ENCODE results near the gene SPACA7. TPM values are rescaled to one million over a fixed set of nuclear protein-coding genes. Genes with fewer than 3 reads are reported as not detected.

The SPACA7 gene
- total RNA-seq, 1 experiment from 2014 or later, result not detected

- TF ChIP-seq, protein P1, sequence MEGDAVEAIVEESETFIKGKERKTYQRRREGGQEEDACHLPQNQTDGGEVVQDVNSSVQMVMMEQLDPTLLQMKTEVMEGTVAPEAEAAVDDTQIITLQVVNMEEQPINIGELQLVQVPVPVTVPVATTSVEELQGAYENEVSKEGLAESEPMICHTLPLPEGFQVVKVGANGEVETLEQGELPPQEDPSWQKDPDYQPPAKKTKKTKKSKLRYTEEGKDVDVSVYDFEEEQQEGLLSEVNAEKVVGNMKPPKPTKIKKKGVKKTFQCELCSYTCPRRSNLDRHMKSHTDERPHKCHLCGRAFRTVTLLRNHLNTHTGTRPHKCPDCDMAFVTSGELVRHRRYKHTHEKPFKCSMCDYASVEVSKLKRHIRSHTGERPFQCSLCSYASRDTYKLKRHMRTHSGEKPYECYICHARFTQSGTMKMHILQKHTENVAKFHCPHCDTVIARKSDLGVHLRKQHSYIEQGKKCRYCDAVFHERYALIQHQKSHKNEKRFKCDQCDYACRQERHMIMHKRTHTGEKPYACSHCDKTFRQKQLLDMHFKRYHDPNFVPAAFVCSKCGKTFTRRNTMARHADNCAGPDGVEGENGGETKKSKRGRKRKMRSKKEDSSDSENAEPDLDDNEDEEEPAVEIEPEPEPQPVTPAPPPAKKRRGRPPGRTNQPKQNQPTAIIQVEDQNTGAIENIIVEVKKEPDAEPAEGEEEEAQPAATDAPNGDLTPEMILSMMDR (IDR thresholded peaks at IDR 0.05 in 2 of 3, conservative IDR thresholded peaks at IDR 0.05 in 1 of 3; ENCODE audit: borderline replicate concordance in 1 of 3, insufficient read depth in 1 of 3, low read depth in 2 of 3, low read length in 2 of 3), result no peak
- TF ChIP-seq CBX3 (IDR thresholded peaks at IDR 0.05; ENCODE audit: low read depth) (no peak), EZH2phosphoT487 (IDR thresholded peaks at IDR 0.05; ENCODE audit: borderline replicate concordance) (no peak), ELF1 (IDR thresholded peaks at IDR 0.05; ENCODE audit: borderline replicate concordance, low read depth) (no peak), ZNF274 (IDR thresholded peaks at IDR 0.05; ENCODE audit: low read depth, low read length) (no peak)
- TF ChIP-seq, protein P2, sequence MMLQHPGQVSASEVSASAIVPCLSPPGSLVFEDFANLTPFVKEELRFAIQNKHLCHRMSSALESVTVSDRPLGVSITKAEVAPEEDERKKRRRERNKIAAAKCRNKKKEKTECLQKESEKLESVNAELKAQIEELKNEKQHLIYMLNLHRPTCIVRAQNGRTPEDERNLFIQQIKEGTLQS (IDR thresholded peaks at IDR 0.05), result no peak
Observed at GRCh38 chr13:112355274-112355838, 20.8 kb upstream of the SPACA7 start (continued).

DNA sequence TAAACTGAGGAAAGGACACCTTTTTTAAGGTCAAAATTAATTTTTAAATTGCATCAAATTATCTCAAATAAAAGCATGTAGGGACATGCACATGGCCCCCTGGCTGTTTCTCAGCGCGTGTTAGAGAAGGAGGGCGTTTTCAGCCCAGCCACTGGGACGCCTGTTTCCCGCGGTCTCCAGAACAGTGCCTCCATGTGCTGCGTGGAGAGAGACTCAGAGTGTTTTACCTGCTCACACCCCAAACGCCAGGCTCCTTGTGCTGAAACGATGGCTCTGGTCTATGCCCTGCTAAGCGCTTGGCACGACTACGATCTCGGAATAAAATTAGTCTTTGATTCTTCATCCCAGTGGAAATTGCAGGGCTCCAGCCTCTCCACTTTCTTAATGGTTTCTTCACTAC, 20.0 kb upstream of the SPACA7 start:
- RAD21 ChIA-PET (ENCODE audit: low non-redundant PET in 1 of 2, low total read pairs in 2 of 2, uncharacterized antibody in 2 of 2, unreplicated experiment in 2 of 2), result no interaction called here
- TF ChIP-seq POLR2AphosphoS5 (IDR thresholded peaks at IDR 0.05; ENCODE audit: low read depth, low read length) (no peak), SP1 (IDR thresholded peaks at IDR 0.05; ENCODE audit: low read depth) (no peak), ELF1 (IDR thresholded peaks at IDR 0.05; ENCODE audit: borderline replicate concordance, low read depth) (no peak), EZH2phosphoT487 (IDR thresholded peaks at IDR 0.05; ENCODE audit: borderline replicate concordance) (no peak)
- DNase-seq (ENCODE audit: low read depth, low spot score) (no peak), ATAC-seq (no peak)
- no peak overlapping the region for H3K27ac ChIP-seq (ENCODE audit: low read depth, low read length)
- H3K9me3 ChIP-seq (ENCODE audit: control insufficient read depth in 1 of 2, insufficient read depth in 1 of 2, low read depth in 1 of 2, low read length in 2 of 2), result peaks cover 0 to 1% of the 10 kb centered on the region in 2 experiments; a peak in 1 of 4 replicates
- H2AFZ ChIP-seq (ENCODE audit: low read depth, low read length, poor library complexity, severe bottlenecking), result no peak overlapping the region
- intact Hi-C loops (cut with micrococcal nuclease), result no loop called here
- H3K4me2 ChIP-seq (ENCODE audit: low read length), result no peak overlapping the region
- H4K20me1 ChIP-seq (ENCODE audit: insufficient read depth), result no peaks in the 10 kb centered on the region
- no TSS peak for BruUV-seq (replicated peaks)
- POLR2A ChIA-PET, result no interaction called here
- CTCF ChIA-PET, result no interaction called here
- H3K4me1 ChIP-seq (ENCODE audit: control insufficient read depth in 1 of 2, insufficient read depth in 2 of 2, low read length in 2 of 2), result no peaks in the 10 kb centered on the region
- no peak overlapping the region for H3K4me3 ChIP-seq (replicated peaks in 1 of 2; ENCODE audit: low read depth in 1 of 2, low read length in 2 of 2)
- no peaks in the 10 kb centered on the region for H3K36me3 ChIP-seq (ENCODE audit: control insufficient read depth in 1 of 2, insufficient read depth in 2 of 2, low read length in 2 of 2)
- H3K9me2 ChIP-seq (ENCODE audit: insufficient read depth), result no peaks in the 10 kb centered on the region
- H3K27me3 ChIP-seq (ENCODE audit: insufficient read depth, low read length), result peaks cover 12% of the 10 kb centered on the region; the same call in 1 of the 2 replicates
- no peak overlapping the region for H3K9ac ChIP-seq (ENCODE audit: low read length)
- no peaks in the 10 kb centered on the region for H3K79me2 ChIP-seq (ENCODE audit: insufficient read depth, low read length)

All from HCT116 (cell line).